Subcutaneous adipose tissue (tissue), 4 donors: Measurements from ENCODE around the gene KCNJ14. TPM values are rescaled to one million over a fixed set of nuclear protein-coding genes. Genes with fewer than 3 reads are reported as not detected.

Source experiments
- CTCF ChIP-seq: fragments of 450-650 bp; IDR thresholded peaks from one replicate; pipeline ENCODE4 v1.5.1; 2016; ENCODE audit warnings: low read depth, mild to moderate bottlenecking, control low read depth, antibody characterized with exemption, moderate library complexity
- total RNA-seq, 4 donors: library from RNA; depleted of rRNA; stranded (reverse); fragments of >200 nt; gene quantifications; one replicate each; pipeline ENCODE4 v1.1.0, GENCODE V29; 2016

The KCNJ14 gene
- total RNA-seq = 1 to 10 TPM in 1 of 4 donors, under 1 TPM in 3; 0.57 to 1.0 (median 0.74) TPM

GRCh38 chr19:48455171-48455907, at the start of gene KCNJ14:
Gene KCNJ14 (plus strand): TSS chr19:48455574. CDS start chr19:48461725, 6,151 bp downstream.
- no peak for TF ChIP-seq CTCF

DNA sequence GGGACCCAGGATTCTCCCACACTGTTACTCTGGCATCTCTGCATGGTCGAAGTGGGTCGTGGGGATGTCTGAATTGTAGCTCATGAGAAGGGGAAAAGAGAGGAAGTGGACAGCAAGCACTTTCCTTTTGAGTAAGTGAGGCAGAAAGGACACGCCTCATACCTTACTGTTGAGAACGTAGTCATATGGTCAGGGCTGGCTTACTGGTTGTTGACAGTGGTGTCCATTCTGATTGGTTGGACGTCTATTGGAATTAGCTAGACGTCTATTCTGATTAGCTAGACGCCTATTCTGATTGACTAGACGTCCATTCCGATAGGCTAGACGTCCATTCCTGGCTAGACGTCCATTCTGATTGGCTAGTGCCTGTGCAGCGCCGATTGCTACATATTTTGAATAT, 49.5 kb upstream of the KCNJ14 start:
- TF ChIP-seq CTCF = no peak

DNA sequence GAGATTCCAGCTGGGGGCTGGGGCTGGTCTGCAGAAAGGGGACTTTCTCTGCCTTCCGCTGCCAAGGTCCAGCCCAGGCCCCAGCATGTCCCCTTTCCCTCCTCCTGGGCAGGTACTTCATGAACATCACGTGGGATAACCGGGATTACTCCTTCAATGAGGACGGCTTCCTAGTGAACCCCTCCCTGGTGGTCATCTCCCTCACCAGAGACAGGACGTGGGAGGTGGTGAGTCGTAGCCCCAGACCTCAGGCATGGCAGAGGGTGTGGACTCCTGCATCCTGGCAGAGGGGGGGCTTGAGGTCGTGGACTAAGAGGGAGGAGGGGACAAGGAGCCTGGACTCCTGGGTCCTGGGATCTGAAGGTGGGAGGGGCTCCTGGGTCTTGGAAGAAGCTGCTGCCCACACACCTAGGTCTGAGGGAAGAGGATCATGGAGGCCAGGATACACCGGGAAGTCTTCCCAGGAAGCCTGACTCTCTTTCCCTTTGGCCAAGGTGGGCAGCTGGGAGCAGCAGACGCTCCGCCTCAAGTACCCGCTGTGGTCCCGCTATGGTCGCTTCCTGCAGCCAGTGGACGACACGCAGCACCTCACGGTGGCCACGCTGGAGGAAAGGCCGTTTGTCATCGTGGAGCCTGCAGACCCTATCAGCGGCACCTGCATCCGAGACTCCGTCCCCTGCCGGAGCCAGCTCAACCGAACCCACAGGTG, 41.3 kb upstream of the KCNJ14 start:
- TF ChIP-seq CTCF = no peak

GRCh38 chr19:48415395-48415794, 40.0 kb upstream of the KCNJ14 start:
- TF ChIP-seq CTCF = no peak

- no peak for TF ChIP-seq CTCF
These were observed 39.6 kb upstream of the KCNJ14 start for GRCh38 chr19:48415806-48416221.

DNA sequence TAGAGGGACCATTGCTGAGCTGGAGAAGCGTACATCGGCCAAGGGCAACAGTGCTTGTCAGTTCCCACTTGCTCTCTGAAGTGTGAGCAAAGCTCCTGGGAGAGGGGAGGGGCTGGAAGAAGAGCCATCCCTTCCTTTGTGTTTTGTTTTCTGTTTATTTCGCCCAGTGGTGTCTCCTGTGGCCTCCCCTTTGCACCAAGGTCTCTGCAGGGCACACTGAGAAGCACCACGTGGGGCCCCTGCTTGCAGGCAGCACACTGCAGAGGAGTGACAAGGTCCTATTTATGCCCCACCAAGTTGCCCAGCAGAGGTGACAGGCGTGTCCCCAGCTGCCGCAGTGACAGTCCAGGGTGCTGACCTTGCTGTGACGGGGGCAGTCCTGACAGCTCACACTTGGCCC, 38.0 kb upstream of the KCNJ14 start:
- no peak for TF ChIP-seq CTCF

DNA sequence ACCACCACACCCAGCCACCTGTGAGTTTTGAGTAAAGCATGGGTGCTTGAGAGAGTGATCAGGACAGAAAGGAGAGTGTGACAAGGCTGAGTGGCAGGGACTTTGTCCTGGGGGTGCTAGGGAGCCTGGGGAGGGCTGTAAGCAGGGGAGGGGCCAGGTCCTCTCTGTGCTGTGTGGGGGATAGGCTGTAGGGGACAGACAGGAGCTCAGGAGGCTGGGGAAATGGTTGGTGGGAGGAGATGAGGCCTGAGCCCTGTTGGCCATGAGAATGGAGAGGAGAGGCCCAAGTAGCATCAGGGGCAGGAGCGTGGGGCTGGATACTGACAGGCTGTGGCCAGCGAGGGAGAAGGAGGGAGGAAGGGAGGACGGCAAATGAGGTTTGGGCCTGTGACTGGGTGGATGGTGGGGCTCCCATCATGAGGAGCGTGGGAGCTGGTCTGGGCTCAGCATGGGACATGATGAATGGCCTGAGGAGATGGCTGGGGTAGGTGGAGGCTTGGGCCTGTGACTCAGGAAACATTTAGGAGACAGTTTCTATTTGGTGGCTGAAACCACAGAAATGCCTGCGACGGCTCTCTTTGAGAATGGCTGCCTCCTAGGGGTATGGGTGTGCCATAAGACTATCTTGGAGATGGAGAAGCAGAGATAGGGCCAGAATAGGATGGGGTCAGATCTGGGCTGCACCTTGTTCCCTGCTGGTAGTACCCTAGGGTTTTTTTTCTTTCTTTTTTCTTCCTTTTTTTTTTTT, 36.9 kb upstream of the KCNJ14 start:
- no peak for TF ChIP-seq CTCF
